ENCODE measurements around the gene PACSIN1. TPM values are rescaled to one million over a fixed set of nuclear protein-coding genes. Genes with fewer than 3 reads are reported as not detected.

The PACSIN1 gene
- total and polyA plus RNA-seq, 7 donors, result 0.36 to 1.9 (median 0.68) TPM; not detected in 2

DNA sequence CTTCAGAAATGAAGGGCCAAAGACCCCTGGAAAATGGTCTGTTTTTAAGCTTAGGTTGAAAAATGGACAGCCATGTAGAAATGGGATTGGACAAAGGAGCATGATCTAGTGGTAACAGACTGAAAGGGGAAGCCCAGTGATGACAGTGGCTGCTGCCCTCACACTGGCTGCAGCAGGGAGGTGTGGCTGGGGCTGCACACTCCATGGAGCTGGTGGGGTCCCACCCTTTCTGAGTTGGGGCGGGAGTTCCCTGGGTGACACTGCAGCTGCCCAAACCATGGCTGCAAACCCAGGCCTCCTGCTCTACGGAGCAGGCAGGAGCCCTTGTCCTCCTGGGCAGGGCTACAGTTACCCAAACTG is 8.5 kb upstream of the PACSIN1 start:
- Histone ChIP-seq H3K4me1 (no peaks in the 10 kb centered on the region), H3K9me3 (no peaks in the 10 kb centered on the region), H3K4me3 (no peak overlapping the region), H3K36me3 (no peaks in the 10 kb centered on the region), H3K27me3 (no peaks in the 10 kb centered on the region), H3K27ac (no peak overlapping the region)
- DNase-seq, result no peak
- intact Hi-C loops (cut with DNase I), result no loop called here
- WGBS, 2 donors, result 64 to 71% methylated on average over 2 of the region's 2 CpGs
- TF ChIP-seq POLR2A (IDR thresholded peaks at IDR 0.05), result no peak
- no peak for TF ChIP-seq EP300 (IDR thresholded peaks at IDR 0.05)
- no peak for TF ChIP-seq POLR2AphosphoS5 (IDR thresholded peaks at IDR 0.05)
- TF ChIP-seq, protein P1, sequence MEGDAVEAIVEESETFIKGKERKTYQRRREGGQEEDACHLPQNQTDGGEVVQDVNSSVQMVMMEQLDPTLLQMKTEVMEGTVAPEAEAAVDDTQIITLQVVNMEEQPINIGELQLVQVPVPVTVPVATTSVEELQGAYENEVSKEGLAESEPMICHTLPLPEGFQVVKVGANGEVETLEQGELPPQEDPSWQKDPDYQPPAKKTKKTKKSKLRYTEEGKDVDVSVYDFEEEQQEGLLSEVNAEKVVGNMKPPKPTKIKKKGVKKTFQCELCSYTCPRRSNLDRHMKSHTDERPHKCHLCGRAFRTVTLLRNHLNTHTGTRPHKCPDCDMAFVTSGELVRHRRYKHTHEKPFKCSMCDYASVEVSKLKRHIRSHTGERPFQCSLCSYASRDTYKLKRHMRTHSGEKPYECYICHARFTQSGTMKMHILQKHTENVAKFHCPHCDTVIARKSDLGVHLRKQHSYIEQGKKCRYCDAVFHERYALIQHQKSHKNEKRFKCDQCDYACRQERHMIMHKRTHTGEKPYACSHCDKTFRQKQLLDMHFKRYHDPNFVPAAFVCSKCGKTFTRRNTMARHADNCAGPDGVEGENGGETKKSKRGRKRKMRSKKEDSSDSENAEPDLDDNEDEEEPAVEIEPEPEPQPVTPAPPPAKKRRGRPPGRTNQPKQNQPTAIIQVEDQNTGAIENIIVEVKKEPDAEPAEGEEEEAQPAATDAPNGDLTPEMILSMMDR (IDR thresholded peaks at IDR 0.05), result no peak

DNA sequence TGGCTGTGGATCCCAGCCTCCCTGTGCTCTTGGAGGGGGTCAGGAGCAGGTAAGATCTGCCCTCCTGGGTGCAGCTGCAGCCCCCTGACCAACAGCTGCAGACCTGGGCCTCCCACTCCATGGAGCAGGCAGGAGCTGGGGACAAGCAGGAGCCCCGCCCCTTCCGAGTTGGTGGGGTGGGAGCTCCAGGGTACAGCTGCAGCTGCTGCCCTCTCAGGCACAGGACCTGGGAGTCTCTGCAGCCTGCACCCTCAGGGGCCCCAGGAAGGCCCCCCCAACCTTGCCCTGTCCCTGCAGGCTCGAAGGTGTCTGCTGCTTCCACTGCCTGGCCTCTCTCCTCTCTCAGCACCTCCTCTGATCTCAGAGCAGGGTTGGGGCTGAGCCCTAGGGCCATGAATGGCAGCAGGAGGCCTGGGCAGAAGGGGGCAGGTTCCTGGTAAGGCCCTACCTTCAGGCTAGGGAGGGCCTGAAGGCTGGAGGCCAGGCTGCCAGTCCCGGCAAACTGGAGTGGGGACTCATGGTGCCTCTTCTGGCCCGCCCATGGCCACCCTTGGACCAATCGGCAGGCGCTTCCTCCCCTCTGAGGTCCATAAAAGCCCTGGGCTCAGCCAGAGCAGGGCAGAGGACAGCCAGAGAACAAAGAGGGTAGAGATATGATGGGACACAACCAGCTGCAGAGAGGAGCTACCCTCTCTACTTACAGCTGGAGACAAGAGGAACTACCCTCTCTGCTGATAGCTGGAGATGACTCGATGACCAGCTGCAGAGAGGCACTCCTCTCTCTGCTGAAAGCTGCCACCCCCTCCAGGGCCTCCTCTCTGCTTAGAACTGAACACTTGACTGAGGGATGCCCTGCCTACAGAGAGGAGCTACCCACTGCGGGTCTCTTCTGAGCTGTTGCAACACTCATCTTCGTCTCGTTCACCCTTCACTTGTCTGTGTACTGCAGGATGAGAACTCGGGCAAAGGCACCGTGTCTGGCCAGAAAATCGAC is 7.8 kb upstream of the PACSIN1 start:
- Histone ChIP-seq H3K27ac (no peak overlapping the region), H3K4me1 (no peaks in the 10 kb centered on the region), H3K9me3 (no peaks in the 10 kb centered on the region), H3K4me3 (no peak overlapping the region), H3K27me3 (no peaks in the 10 kb centered on the region), H3K36me3 (no peaks in the 10 kb centered on the region)
- WGBS, 2 donors, result 76 to 88% methylated on average over 14 of the region's 14 CpGs
- TF ChIP-seq POLR2A (IDR thresholded peaks at IDR 0.05), result no peak
- TF ChIP-seq, protein P1 (IDR thresholded peaks at IDR 0.05), result no peak
- no peak for TF ChIP-seq EP300 (IDR thresholded peaks at IDR 0.05)
- no peak for TF ChIP-seq POLR2AphosphoS5 (IDR thresholded peaks at IDR 0.05)
- intact Hi-C loops (cut with DNase I), result no loop called here
- DNase-seq, result no peak

DNA sequence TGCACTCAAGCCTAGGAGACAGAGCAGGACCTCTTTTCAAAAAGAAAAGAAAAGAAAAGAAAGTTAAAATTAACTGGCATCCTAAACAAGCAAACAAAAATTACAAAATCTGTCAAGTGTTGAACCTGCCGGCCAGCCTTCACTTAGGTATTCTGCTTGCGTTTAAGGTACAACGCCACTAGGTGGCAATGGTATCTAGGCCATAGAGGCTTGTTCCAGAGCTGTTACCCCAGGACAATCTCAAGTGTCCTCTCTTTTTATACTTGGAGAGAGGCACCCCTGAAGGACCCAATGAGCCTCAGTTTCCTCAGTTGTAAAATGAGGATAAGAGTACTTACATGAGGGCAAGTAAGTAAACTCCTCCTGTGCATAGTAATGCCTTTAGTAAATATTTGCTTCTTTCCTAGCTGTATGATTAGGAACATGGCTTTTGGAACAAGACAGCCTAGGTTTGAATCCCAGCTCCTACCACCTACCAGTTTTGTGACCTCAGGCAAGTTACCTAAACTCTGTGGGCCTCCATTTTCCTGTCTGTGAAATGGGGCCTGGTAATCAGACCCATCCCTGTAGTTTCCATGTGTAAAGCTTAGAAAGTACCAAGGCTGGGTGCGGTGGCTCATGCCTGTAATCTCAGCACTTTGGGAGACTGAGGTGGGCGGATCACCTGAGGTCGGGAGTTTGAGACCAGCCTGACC is 5.8 kb upstream of the PACSIN1 start:
- 39 to 48% methylated on average over 6 of the region's 6 CpGs for WGBS, 2 donors
- H3K9me3 ChIP-seq, result no peaks in the 10 kb centered on the region
- H3K4me3 ChIP-seq, result no peak overlapping the region
- intact Hi-C loops (cut with DNase I), result no loop called here
- peaks cover 0 to under 1% (median 0%) of the 10 kb centered on the region in 4 donors for H3K4me1 ChIP-seq
- H3K36me3 ChIP-seq, result no peaks in the 10 kb centered on the region
- no peak for TF ChIP-seq POLR2A (IDR thresholded peaks at IDR 0.05)
- no peak for TF ChIP-seq EP300 (IDR thresholded peaks at IDR 0.05)
- TF ChIP-seq POLR2AphosphoS5 (IDR thresholded peaks at IDR 0.05), result no peak
- TF ChIP-seq, protein P1 (IDR thresholded peaks at IDR 0.05), result peak in 2 of 4 experiments; percentile 22 to 38
- H3K27ac ChIP-seq, result no peak overlapping the region
- DNase-seq, result no peak
- peaks cover 0 to 16% (median 2%) of the 10 kb centered on the region in 3 donors for H3K27me3 ChIP-seq

DNA sequence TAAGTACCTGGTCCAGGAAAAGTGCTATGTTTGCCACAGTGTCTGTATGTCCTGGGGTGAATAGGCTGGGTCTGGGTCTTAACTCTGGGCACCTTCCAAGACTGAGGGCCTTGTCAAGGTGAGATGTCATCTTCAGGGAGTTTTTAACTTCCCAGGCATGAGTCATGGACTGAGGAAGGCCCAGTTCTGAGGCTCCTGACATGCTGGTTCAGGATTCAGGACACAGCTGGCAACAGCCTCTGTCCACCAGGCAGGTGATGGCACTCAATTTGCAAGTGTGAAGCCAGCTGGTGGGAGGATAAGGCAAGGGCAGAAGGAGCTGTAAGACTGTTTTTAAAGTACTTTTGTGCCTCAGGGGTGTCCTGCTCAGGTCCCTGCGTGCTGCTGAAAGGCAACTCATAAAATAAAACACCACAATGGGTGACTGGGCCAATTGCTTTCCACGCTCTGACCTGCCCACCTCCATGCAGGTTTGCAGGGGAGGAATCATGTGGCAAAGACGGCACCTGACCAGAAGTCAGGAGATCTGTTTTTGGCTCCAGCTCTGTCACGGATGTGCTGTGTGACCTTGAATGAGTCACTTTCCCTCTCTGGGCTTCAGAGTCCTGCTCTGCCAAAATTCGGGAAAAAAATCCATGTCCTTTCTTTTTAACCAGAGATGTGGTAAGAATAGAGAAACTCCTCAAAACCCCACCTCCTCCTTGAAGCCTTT is 4.9 kb upstream of the PACSIN1 start:
- Histone ChIP-seq H3K27me3 (peaks cover 8 to 25% (median 11%) of the 10 kb centered on the region in 3 donors), H3K9me3 (no peaks in the 10 kb centered on the region), H3K4me3 (no peak overlapping the region), H3K4me1 (peaks cover 0 to 10% (median 9%) of the 10 kb centered on the region in 4 donors), H3K27ac (no peak overlapping the region), H3K36me3 (no peaks in the 10 kb centered on the region)
- DNase-seq, result no peak
- 88 to 91% methylated on average over 5 of the region's 5 CpGs for WGBS, 2 donors
- intact Hi-C loops (cut with DNase I), result no loop called here
- TF ChIP-seq EP300 (IDR thresholded peaks at IDR 0.05), result no peak
- no peak for TF ChIP-seq POLR2A (IDR thresholded peaks at IDR 0.05)
- TF ChIP-seq, protein P1 (IDR thresholded peaks at IDR 0.05), result no peak
- no peak for TF ChIP-seq POLR2AphosphoS5 (IDR thresholded peaks at IDR 0.05)
